Measurements from ENCODE around the gene ADAMTS12. TPM values are rescaled to one million over a fixed set of nuclear protein-coding genes. Genes with fewer than 3 reads are reported as not detected.

ADAMTS12 gene
- total RNA-seq, 1 donor = not detected

- DNase-seq (ENCODE audit: low read depth in 2 of 3, low spot score in 2 of 3) = no peak
Observed at GRCh38 chr5:33848554-33848953, 43.2 kb downstream of the ADAMTS12 start.

GRCh38 chr5:33846851-33847250, 44.9 kb downstream of the ADAMTS12 start:
- DNase-seq (ENCODE audit: low read depth in 2 of 3, low spot score in 2 of 3) = no peak

GRCh38 chr5:33843579-33843978, 48.2 kb downstream of the ADAMTS12 start:
- no peak for DNase-seq (ENCODE audit: low read depth in 2 of 3, low spot score in 2 of 3)

GRCh38 chr5:33842456-33842855, 49.3 kb downstream of the ADAMTS12 start:
- no peak for DNase-seq (ENCODE audit: low read depth in 2 of 3, low spot score in 2 of 3)

- no peak for DNase-seq (ENCODE audit: low read depth in 2 of 3, low spot score in 2 of 3)
Observed at GRCh38 chr5:33841891-33842290, 49.9 kb downstream of the ADAMTS12 start.

- DNase-seq (ENCODE audit: low read depth in 2 of 3, low spot score in 2 of 3) = peak in 1 of 3 donors; percentile 9
Observed at GRCh38 chr5:33840927-33841547, 50.8 kb downstream of the ADAMTS12 start.

GRCh38 chr5:33837301-33837700, 54.5 kb downstream of the ADAMTS12 start:
- DNase-seq (ENCODE audit: low read depth in 2 of 3, low spot score in 2 of 3) = no peak

- no peak for DNase-seq (ENCODE audit: low read depth in 2 of 3, low spot score in 2 of 3)
Observed at GRCh38 chr5:33834334-33834733, 57.5 kb downstream of the ADAMTS12 start.

- no peak for DNase-seq (ENCODE audit: low read depth in 2 of 3, low spot score in 2 of 3)
Observed at GRCh38 chr5:33833237-33833575, 58.6 kb downstream of the ADAMTS12 start.

- no peak for DNase-seq (ENCODE audit: low read depth in 2 of 3, low spot score in 2 of 3)
Observed at GRCh38 chr5:33832404-33833236, 59.2 kb downstream of the ADAMTS12 start.

GRCh38 chr5:33831041-33831440, 60.7 kb downstream of the ADAMTS12 start:
- DNase-seq (ENCODE audit: low read depth in 2 of 3, low spot score in 2 of 3) = no peak

GRCh38 chr5:33829430-33829829, 62.4 kb downstream of the ADAMTS12 start:
- DNase-seq (ENCODE audit: low read depth in 2 of 3, low spot score in 2 of 3) = no peak

GRCh38 chr5:33828626-33829308, 63.0 kb downstream of the ADAMTS12 start:
- DNase-seq (ENCODE audit: low read depth in 2 of 3, low spot score in 2 of 3) = no peak

GRCh38 chr5:33827885-33828284, 63.9 kb downstream of the ADAMTS12 start:
- no peak for DNase-seq (ENCODE audit: low read depth in 2 of 3, low spot score in 2 of 3)

GRCh38 chr5:33827018-33827707, 64.6 kb downstream of the ADAMTS12 start:
- no peak for DNase-seq (ENCODE audit: low read depth in 2 of 3, low spot score in 2 of 3)

- no peak for DNase-seq (ENCODE audit: low read depth in 2 of 3, low spot score in 2 of 3)
Observed at GRCh38 chr5:33824516-33825195, 67.1 kb downstream of the ADAMTS12 start.

GRCh38 chr5:33817301-33817700, 74.5 kb downstream of the ADAMTS12 start:
- no peak for DNase-seq (ENCODE audit: low read depth in 2 of 3, low spot score in 2 of 3)

- no peak for DNase-seq (ENCODE audit: low read depth in 2 of 3, low spot score in 2 of 3)
Observed at GRCh38 chr5:33816791-33817190, 75.0 kb downstream of the ADAMTS12 start.

- DNase-seq (ENCODE audit: low read depth in 2 of 3, low spot score in 2 of 3) = no peak
Observed at GRCh38 chr5:33812746-33813145, 79.0 kb downstream of the ADAMTS12 start.

GRCh38 chr5:33810491-33811120, 81.2 kb downstream of the ADAMTS12 start:
- no peak for DNase-seq (ENCODE audit: low read depth in 2 of 3, low spot score in 2 of 3)

Measured in hematopoietic multipotent progenitor cell (in vitro differentiated cells).